ENCODE measurements around the gene ACTL6A.

GRCh38 chr3:179558742-179559364, 3.9 kb upstream of the ACTL6A start:
- peak; percentile 75 to 95 (median 89) for TF ChIP-seq CTCF (IDR thresholded peaks at IDR 0.05)
- no peak for TF ChIP-seq POLR2A (IDR thresholded peaks at IDR 0.05)

Measured in heart left ventricle (tissue), 13 donors.